H1 (cell line): ENCODE measurements around the gene TIFAB. TPM values are rescaled to one million over a fixed set of nuclear protein-coding genes. Genes with fewer than 3 reads are reported as not detected.

Source experiments
- CTCF ChIA-PET: fragments of 300-600 bp; sonication (Branson Sonifier 250); formaldehyde crosslinking; loops from one replicate; lab custom pipeline; 2021; ENCODE audit not compliant: partially characterized antibody; lab: Charles Lee
- POLR2A ChIA-PET: fragments of 300-600 bp; sonication (Branson Sonifier 250); formaldehyde crosslinking; loops from one replicate; lab custom pipeline; 2021; ENCODE audit warnings: inconsistent platforms; ENCODE audit not compliant: partially characterized antibody; lab: Charles Lee
- DNase-seq, 2 experiments: peaks; one replicate each; pipeline versions ENCODE4 v3.0.0 to v3.0.0-alpha.2; 2010 to 2022; ENCODE audit warnings: low spot score in 2 of 2, low read depth in 1 of 2, mixed read lengths in 1 of 2
- FAIRE-seq: peaks from 2 replicates; lab custom pipeline; 2011; peaks lifted over from hg19 to GRCh38; lab: Jason Lieb, UNC
- H2AFZ ChIP-seq: 2 replicates; pipeline ENCODE4 v1.8.1; 2012; ENCODE audit warnings: low read length, inconsistent platforms
- H2AK5ac ChIP-seq: 2 replicates; pipeline ENCODE4 v1.6.1; 2013; ENCODE audit warnings: low read depth, low read length
- H2BK120ac ChIP-seq: replicated peaks from 2 replicates; pipeline ENCODE3; 2013; ENCODE audit warnings: low read depth, low read length, inconsistent platforms
- H2BK12ac ChIP-seq: 2 replicates; pipeline ENCODE4 v1.6.1; 2013; ENCODE audit warnings: low read depth, low read length
- H2BK15ac ChIP-seq: 2 replicates; pipeline ENCODE4 v1.6.1; 2013; ENCODE audit warnings: low read length
- H2BK20ac ChIP-seq: 2 replicates; pipeline ENCODE4 v1.6.1; 2013; ENCODE audit warnings: low read length
- H2BK5ac ChIP-seq: 2 replicates; pipeline ENCODE4 v1.6.1; 2013; ENCODE audit warnings: low read depth, low read length
- H3K14ac ChIP-seq: 2 replicates; pipeline ENCODE4 v1.6.1; 2013; ENCODE audit warnings: inconsistent platforms; ENCODE audit not compliant: insufficient read length
- H3K18ac ChIP-seq: 2 replicates; pipeline ENCODE4 v1.6.1; 2013; ENCODE audit warnings: low read length; ENCODE audit errors: extremely low read depth
- H3K23ac ChIP-seq: 2 replicates; pipeline ENCODE4 v1.6.1; 2013; ENCODE audit warnings: inconsistent platforms; ENCODE audit not compliant: insufficient read length
- H3K23me2 ChIP-seq: 2 replicates; pipeline ENCODE4 v1.6.1; 2013; ENCODE audit warnings: low read depth, low read length
- H3K27ac ChIP-seq: 2 replicates; pipeline ENCODE4 v1.6.1; 2011; ENCODE audit warnings: low read depth, low read length, inconsistent platforms
- H3K27me3 ChIP-seq, 4 experiments: replicated peaks in 1 of 4; 1 replicate in 1 of 4; 2 replicates in 3 of 4; pipeline versions ENCODE4 v1.6.1 to v1.8.1; 2011 to 2013; ENCODE audit warnings: low read length in 3 of 4, mild to moderate bottlenecking in 3 of 4, inconsistent platforms in 2 of 4, mixed read lengths in 2 of 4, moderate library complexity in 1 of 4; ENCODE audit not compliant: control insufficient read depth in 3 of 4, insufficient read depth in 3 of 4; ENCODE audit errors: extremely low read depth in 1 of 4
- H3K36me3 ChIP-seq, 4 experiments: 2 replicates each; pipeline versions ENCODE4 v1.6.1 to v1.8.1; 2011 to 2013; ENCODE audit warnings: mild to moderate bottlenecking in 4 of 4, low read length in 3 of 4, moderate library complexity in 2 of 4, control low read depth in 1 of 4, inconsistent platforms in 1 of 4; ENCODE audit not compliant: insufficient read depth in 4 of 4, control insufficient read depth in 2 of 4
- H3K4ac ChIP-seq: replicated peaks from 2 replicates; pipeline ENCODE3; 2013; ENCODE audit warnings: low read length, low read depth, mixed read lengths, inconsistent platforms; ENCODE audit not compliant: insufficient read length
- H3K4me1 ChIP-seq, 4 experiments: replicated peaks in 1 of 4; 1 replicate in 1 of 4; 2 replicates in 3 of 4; pipeline versions ENCODE4 v1.6.1 to v1.8.1; 2011 to 2013; ENCODE audit warnings: low read length in 3 of 4, inconsistent platforms in 2 of 4, mixed read lengths in 1 of 4; ENCODE audit not compliant: insufficient read depth in 4 of 4, control insufficient read depth in 3 of 4
- H3K4me2 ChIP-seq, 2 experiments: 2 replicates each; pipeline versions ENCODE4 v1.6.1 to v1.8.1; 2011 to 2013; ENCODE audit warnings: low read depth in 2 of 2, low read length in 2 of 2, control low read depth in 1 of 2, inconsistent platforms in 1 of 2, mild to moderate bottlenecking in 1 of 2; ENCODE audit not compliant: insufficient read depth in 1 of 2
- H3K4me3 ChIP-seq, 4 experiments: fragments of 200-600, 300-600 bp in 1 of 4; sonication (generic), shearing (Covaris generic), sonication (Bioruptor Twin) in 1 of 4; 2 replicates each; pipeline versions ENCODE4 v1.5.1 to v1.8.1; 2011 to 2016; ENCODE audit warnings: low read length in 4 of 4, low read depth in 3 of 4, control low read depth in 2 of 4, inconsistent platforms in 2 of 4, mild to moderate bottlenecking in 2 of 4, mixed read lengths in 1 of 4, moderate library complexity in 1 of 4; ENCODE audit not compliant: insufficient read depth in 2 of 4; ENCODE audit errors: extremely low read depth in 1 of 4
- H3K56ac ChIP-seq: replicated peaks from 2 replicates; pipeline ENCODE3; 2013; ENCODE audit warnings: low read depth, mild to moderate bottlenecking, mixed read lengths, low read length, inconsistent platforms; ENCODE audit not compliant: insufficient read length
- H3K79me1 ChIP-seq: 2 replicates; pipeline ENCODE4 v1.6.1; 2013; ENCODE audit warnings: low read depth, low read length, control low read depth
- H3K79me2 ChIP-seq, 2 experiments: 2 replicates each; pipeline versions ENCODE4 v1.6.1 to v1.8.1; 2012 to 2013; ENCODE audit warnings: low read length in 2 of 2, mild to moderate bottlenecking in 2 of 2, inconsistent platforms in 1 of 2; ENCODE audit not compliant: insufficient read depth in 2 of 2, control insufficient read depth in 1 of 2
- H3K9ac ChIP-seq, 4 experiments: replicated peaks in 1 of 4; 1 replicate in 1 of 4; 2 replicates in 3 of 4; pipeline versions ENCODE4 v1.6.1 to v1.8.1; 2011 to 2013; ENCODE audit warnings: low read depth in 3 of 4, low read length in 3 of 4, control low read depth in 2 of 4, mild to moderate bottlenecking in 2 of 4, moderate library complexity in 2 of 4, inconsistent platforms in 1 of 4; ENCODE audit errors: extremely low read depth in 1 of 4
- H3K9me3 ChIP-seq, 2 experiments: 2 replicates each; pipeline versions ENCODE4 v1.6.1 to v1.8.1; 2012 to 2013; ENCODE audit warnings: mild to moderate bottlenecking in 2 of 2, moderate library complexity in 2 of 2, control low read depth in 1 of 2, inconsistent platforms in 1 of 2, low read depth in 1 of 2, low read length in 1 of 2, mixed read lengths in 1 of 2; ENCODE audit not compliant: insufficient read depth in 2 of 2
- H4K20me1 ChIP-seq, 2 experiments: replicated peaks in 1 of 2; 2 replicates each; pipeline versions ENCODE3 to v1.8.1; 2011 to 2013; ENCODE audit warnings: inconsistent platforms in 2 of 2, low read length in 2 of 2, mild to moderate bottlenecking in 1 of 2; ENCODE audit not compliant: insufficient read depth in 2 of 2, control insufficient read depth in 1 of 2
- H4K5ac ChIP-seq: 2 replicates; pipeline ENCODE4 v1.6.1; 2013; ENCODE audit warnings: low read length, low read depth, mixed read lengths, inconsistent platforms; ENCODE audit not compliant: insufficient read length
- H4K8ac ChIP-seq: 2 replicates; pipeline ENCODE4 v1.8.0; 2013; ENCODE audit warnings: mild to moderate bottlenecking, moderate library complexity, low read length, inconsistent platforms; ENCODE audit not compliant: insufficient read depth; ENCODE audit errors: extremely low read depth
- H4K91ac ChIP-seq: replicated peaks from 2 replicates; pipeline ENCODE3; 2013; ENCODE audit warnings: low read length, mixed read lengths, inconsistent platforms; ENCODE audit not compliant: insufficient read length
- BACH1 ChIP-seq: IDR thresholded peaks from 2 replicates; pipeline ENCODE4 v1.6.1; 2012; ENCODE audit warnings: low read length, improper control_type of control experiment
- CTCF ChIP-seq, 3 experiments: IDR thresholded peaks; 1 replicate in 2 of 3; 2 replicates in 1 of 3; pipeline versions ENCODE4 v1.5.1 to v1.6.1; 2011; ENCODE audit warnings: low read length in 3 of 3, mild to moderate bottlenecking in 3 of 3, inconsistent platforms in 2 of 3, low read depth in 1 of 3, moderate library complexity in 1 of 3; ENCODE audit not compliant: insufficient read depth in 1 of 3; ENCODE audit errors: control extremely low read depth in 1 of 3
- EZH2 ChIP-seq: fragments of 200-600 bp; sonication (generic); IDR thresholded peaks from 2 replicates; pipeline ENCODE4 v1.7.1; 2012; ENCODE audit warnings: low read depth, mild to moderate bottlenecking, moderate library complexity, low read length, inconsistent platforms; ENCODE audit not compliant: severe bottlenecking
- FOSL1 ChIP-seq: IDR thresholded peaks from 2 replicates; pipeline ENCODE4 v1.6.1; 2011; ENCODE audit warnings: mild to moderate bottlenecking, low read depth, low read length, moderate library complexity; ENCODE audit not compliant: insufficient read depth
- GTF2F1 ChIP-seq: IDR thresholded peaks from 2 replicates; pipeline ENCODE4 v1.6.1; 2012; ENCODE audit warnings: low read depth, low read length, improper control_type of control experiment, borderline replicate concordance
- JUN ChIP-seq: IDR thresholded peaks from 2 replicates; pipeline ENCODE4 v1.6.1; 2011; ENCODE audit warnings: low read depth, mild to moderate bottlenecking, improper control_type of control experiment, low read length
- NANOG ChIP-seq: IDR thresholded peaks from 2 replicates; pipeline ENCODE4 v1.6.1; 2011; ENCODE audit warnings: low read length, low read depth, mild to moderate bottlenecking, inconsistent platforms; ENCODE audit not compliant: insufficient read depth, poor library complexity, severe bottlenecking
- NRF1 ChIP-seq: IDR thresholded peaks from 2 replicates; pipeline ENCODE4 v1.6.1; 2011; ENCODE audit warnings: mild to moderate bottlenecking, low read depth, low read length, improper control_type of control experiment
- POLR2AphosphoS5 ChIP-seq: IDR thresholded peaks from 2 replicates; pipeline ENCODE4 v1.6.1; 2011; ENCODE audit warnings: low read depth, low read length
- RFX5 ChIP-seq: IDR thresholded peaks from 2 replicates; pipeline ENCODE4 v1.6.1; 2011; ENCODE audit warnings: low read depth, low read length, improper control_type of control experiment, borderline replicate concordance
- TAF7 ChIP-seq: optimal IDR thresholded peaks from 2 replicates; pipeline ENCODE3; 2011; ENCODE audit warnings: low read depth, mild to moderate bottlenecking, inconsistent platforms, low read length, moderate library complexity, borderline replicate concordance
- TCF12 ChIP-seq: IDR thresholded peaks from 2 replicates; pipeline ENCODE4 v1.6.1; 2011; ENCODE audit warnings: low read depth, mild to moderate bottlenecking, low read length
- WGBS, 2 experiments: shearing (Covaris generic) in 1 of 2; methylation state at CpG; one replicate each; pipeline versions ENCODE4 v1.1.6 to v1.1.7; 2013 to 2015; ENCODE audit warnings: low lambda C conversion rate in 2 of 2, mixed read lengths in 2 of 2, inconsistent platforms in 1 of 2, low coverage in 1 of 2, missing lambda C conversion rate in 1 of 2; ENCODE audit not compliant: insufficient replicate concordance in 2 of 2, insufficient coverage in 1 of 2, insufficient read length in 1 of 2; ENCODE audit errors: extremely low coverage in 1 of 2, missing lambda C conversion rate in 1 of 2; 5-methylcytosine and 5-hydroxymethylcytosine counted together
- polyA plus RNA-seq, 7 experiments: library from polyadenylated mRNA; depleted of rRNA in 3 of 7; stranded (reverse) in 5 of 7; unstranded in 2 of 7; fragments of >200 nt in 5 of 7; fragments of 200-250 nt in 2 of 7; gene quantifications; 1 replicate in 5 of 7; 2 replicates in 1 of 7; 4 replicates in 1 of 7; pipeline versions ENCODE4 v1.2.1 to v1.2.3, GENCODE V29; 2011 to 2013; ENCODE audit warnings: missing spikeins in 2 of 7, mixed read lengths in 2 of 7
- total RNA-seq: library from RNA; stranded (reverse); fragmentation: NEBNext Ultra II Directional; extraction: Animal tissue kit (Norgen Biotek cat#: 25700); gene quantifications from 2 replicates; pipeline ENCODE4 v1.2.1, GENCODE V29; 2021

Gene TIFAB
- total and polyA plus RNA-seq, 2 of the 8 experiments (the other 6 are each of a cell fraction or from before 2014, with no cell fraction given): not detected

GRCh38 chr5:135425641-135426040, 26.5 kb downstream of the TIFAB start:
- Histone ChIP-seq H2AK5ac (no peak overlapping the region), H2AFZ (no peak overlapping the region), H3K79me1 (no peaks in the 10 kb centered on the region), H3K27ac (no peak overlapping the region), H2BK20ac (no peak overlapping the region), H3K23me2 (no peaks in the 10 kb centered on the region), H3K56ac (no peak overlapping the region), H2BK5ac (no peak overlapping the region), H2BK12ac (no peak overlapping the region), H4K91ac (no peak overlapping the region), H2BK120ac (no peak overlapping the region), H3K79me2 (no peaks in the 10 kb centered on the region), H3K14ac (no peak overlapping the region), H3K36me3 (no peaks in the 10 kb centered on the region), H3K9me3 (peaks cover 0 to 6% of the 10 kb centered on the region in 2 experiments; a peak in 2 of 4 replicates), H4K5ac (no peak overlapping the region), H4K20me1 (no peaks in the 10 kb centered on the region), H4K8ac (no peak overlapping the region), H3K18ac (no peak overlapping the region), H3K4me3 (no peak overlapping the region), H3K9ac (no peak overlapping the region), H3K23ac (no peak overlapping the region), H3K4ac (no peak overlapping the region), H3K4me1 (no peaks in the 10 kb centered on the region), H3K4me2 (no peak overlapping the region), H2BK15ac (no peak overlapping the region), H3K27me3 (no peaks in the 10 kb centered on the region)
- ChIA-PET POLR2A (interaction anchor here (0.6 to 1.1 kb wide), 3 partner anchors 25 to 58 kb away, joined by 3 to 5 read pairs (median 3); partner anchors contain the start of gene MACROH2A1), CTCF (interaction anchor here (0.7 to 5.2 kb wide), 39 partner anchors 8 to 324 kb away, joined by 3 to 62 read pairs (median 5); partner anchors contain the start of gene DCANP1)
- WGBS, 2 experiments: 46% methylated on average over 2 of the region's 2 CpGs; no CpG with 5 or more reads in 1 of the 2 experiments
- FAIRE-seq: no peak
- DNase-seq: no peak
- no peak for TF ChIP-seq TCF12
- TF ChIP-seq GTF2F1: no peak
- no peak for TF ChIP-seq CTCF (IDR thresholded peaks at IDR 0.05; ENCODE audit: control extremely low read depth in 1 of 3, insufficient read depth in 1 of 3, low read depth in 1 of 3, low read length in 3 of 3)
- no peak for TF ChIP-seq NANOG
- no peak for TF ChIP-seq JUN
- TF ChIP-seq NRF1: no peak
- TF ChIP-seq FOSL1: no peak
- no peak for TF ChIP-seq POLR2AphosphoS5
- no peak for TF ChIP-seq RFX5
- TF ChIP-seq EZH2: no peak
- TF ChIP-seq BACH1: no peak
- TF ChIP-seq TAF7: no peak
